ENCODE results near the gene JPT2.
A peak's percentile ranks its signal among the peaks of the same experiment; 100 is the strongest.

The JPT2 gene

DNA sequence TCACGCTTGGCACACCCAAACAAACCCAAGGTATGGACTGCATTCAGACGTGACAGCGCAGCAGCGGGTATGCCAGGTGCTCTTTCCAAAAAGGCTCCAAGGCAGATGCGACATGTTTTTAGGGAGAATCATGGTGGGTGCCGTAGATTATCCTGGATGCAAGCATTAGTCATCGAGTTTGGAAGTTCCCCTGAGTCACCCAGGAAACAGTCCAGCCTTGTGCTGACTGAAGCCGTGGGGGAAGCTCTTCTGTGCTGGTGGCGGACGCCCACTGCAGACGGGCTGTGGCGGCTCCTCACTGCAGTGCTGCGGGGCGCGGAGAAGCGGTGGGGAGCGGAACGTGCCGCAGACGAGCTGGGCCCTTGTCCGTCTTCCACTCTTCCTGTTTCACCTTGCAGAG is 13.9 kb downstream of the JPT2 start:
- DNase-seq (ENCODE audit: low read depth) = peak; percentile 83
- no peak overlapping the region for H3K4me3 ChIP-seq (ENCODE audit: low read depth, low read length)
- TF ChIP-seq, protein P1, sequence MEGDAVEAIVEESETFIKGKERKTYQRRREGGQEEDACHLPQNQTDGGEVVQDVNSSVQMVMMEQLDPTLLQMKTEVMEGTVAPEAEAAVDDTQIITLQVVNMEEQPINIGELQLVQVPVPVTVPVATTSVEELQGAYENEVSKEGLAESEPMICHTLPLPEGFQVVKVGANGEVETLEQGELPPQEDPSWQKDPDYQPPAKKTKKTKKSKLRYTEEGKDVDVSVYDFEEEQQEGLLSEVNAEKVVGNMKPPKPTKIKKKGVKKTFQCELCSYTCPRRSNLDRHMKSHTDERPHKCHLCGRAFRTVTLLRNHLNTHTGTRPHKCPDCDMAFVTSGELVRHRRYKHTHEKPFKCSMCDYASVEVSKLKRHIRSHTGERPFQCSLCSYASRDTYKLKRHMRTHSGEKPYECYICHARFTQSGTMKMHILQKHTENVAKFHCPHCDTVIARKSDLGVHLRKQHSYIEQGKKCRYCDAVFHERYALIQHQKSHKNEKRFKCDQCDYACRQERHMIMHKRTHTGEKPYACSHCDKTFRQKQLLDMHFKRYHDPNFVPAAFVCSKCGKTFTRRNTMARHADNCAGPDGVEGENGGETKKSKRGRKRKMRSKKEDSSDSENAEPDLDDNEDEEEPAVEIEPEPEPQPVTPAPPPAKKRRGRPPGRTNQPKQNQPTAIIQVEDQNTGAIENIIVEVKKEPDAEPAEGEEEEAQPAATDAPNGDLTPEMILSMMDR (conservative IDR thresholded peaks at IDR 0.05; ENCODE audit: low read depth, low read length) = no peak

DNA sequence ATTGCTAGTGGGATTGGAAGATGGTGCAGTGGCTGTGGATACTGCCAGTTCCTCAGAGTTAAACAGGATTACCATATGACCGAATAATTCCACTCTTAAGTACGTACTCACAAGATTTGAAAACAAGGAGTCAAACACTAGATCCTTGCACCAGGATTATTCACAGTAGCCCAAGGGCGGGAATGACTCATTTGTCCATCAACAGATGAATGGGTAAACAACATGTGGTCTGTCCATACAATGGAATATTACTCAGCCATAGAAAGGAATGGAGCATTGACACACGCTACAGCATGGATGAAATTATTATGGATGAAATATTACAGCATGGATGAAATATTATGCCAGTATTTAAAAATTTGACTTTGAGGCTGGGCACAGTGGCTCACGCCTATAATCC is 18.8 kb downstream of the JPT2 start:
- no peak overlapping the region for H3K4me3 ChIP-seq (ENCODE audit: low read depth, low read length)
- DNase-seq (ENCODE audit: low read depth) = no peak
- TF ChIP-seq, protein P1 (conservative IDR thresholded peaks at IDR 0.05; ENCODE audit: low read depth, low read length) = no peak

DNA sequence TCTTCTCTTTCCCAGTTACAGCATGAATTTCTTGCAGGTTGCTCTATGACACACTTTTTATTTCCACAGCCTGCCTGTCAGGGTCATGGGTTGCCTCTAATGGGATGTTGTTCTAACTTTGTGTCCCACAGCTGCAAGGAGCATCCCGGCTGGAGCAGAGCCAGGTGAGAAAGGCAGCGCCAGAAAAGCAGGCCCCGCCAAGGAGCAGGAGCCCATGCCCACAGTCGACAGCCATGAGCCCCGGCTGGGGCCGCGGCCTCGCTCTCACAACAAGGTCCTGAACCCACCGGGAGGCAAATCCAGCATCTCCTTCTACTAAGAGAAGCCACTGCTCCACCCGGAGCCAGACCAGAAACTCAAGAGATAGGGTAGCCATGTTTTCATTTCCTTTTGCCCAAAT is 20.6 kb downstream of the JPT2 start:
- no peak for DNase-seq (ENCODE audit: low read depth)
- TF ChIP-seq, protein P1 (conservative IDR thresholded peaks at IDR 0.05; ENCODE audit: low read depth, low read length) = no peak
- H3K4me3 ChIP-seq (ENCODE audit: low read depth, low read length) = no peak overlapping the region

DNA sequence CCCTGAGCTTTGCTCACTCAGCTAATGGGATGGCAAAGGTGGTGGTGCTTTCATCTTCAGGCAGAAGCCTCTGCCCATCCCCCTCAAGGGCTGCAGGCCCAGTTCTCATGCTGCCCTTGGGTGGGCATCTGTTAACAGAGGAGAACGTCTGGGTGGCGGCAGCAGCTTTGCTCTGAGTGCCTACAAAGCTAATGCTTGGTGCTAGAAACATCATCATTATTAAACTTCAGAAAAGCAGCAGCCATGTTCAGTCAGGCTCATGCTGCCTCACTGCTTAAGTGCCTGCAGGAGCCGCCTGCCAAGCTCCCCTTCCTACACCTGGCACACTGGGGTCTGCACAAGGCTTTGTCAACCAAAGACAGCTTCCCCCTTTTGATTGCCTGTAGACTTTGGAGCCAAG is 22.2 kb downstream of the JPT2 start:
- TF ChIP-seq, protein P1 (conservative IDR thresholded peaks at IDR 0.05; ENCODE audit: low read depth, low read length) = no peak
- H3K4me3 ChIP-seq (ENCODE audit: low read depth, low read length) = no peak overlapping the region
- DNase-seq (ENCODE audit: low read depth) = no peak

DNA sequence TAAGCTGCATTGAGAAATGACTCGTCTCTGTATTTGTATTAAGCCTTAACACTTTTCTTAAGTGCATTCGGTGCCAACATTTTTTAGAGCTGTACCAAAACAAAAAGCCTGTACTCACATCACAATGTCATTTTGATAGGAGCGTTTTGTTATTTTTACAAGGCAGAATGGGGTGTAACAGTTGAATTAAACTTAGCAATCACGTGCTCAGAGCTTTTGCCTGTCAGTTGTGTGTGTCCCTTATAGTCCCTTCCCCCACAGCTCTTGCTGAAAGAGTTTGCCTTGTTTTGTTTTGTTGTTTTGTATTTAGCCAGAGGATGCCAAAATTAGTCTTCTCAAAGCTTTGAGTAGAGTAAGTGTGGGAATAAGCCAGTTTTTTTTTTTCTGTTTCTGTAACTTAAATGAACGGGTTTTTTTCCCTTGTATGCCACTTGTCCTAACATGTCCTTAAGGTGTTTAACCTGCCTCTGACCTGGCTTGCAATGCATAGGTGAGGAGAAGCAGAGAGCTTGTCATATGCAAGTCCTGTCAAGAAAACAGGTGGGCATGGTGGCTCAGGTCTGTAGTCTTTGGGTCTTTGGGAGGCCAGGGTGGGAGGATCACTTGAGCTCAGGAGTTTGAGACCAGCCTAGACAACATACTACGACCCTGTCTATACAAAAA is 23.3 kb downstream of the JPT2 start:
- no peak for DNase-seq (ENCODE audit: low read depth)
- TF ChIP-seq, protein P1 (conservative IDR thresholded peaks at IDR 0.05; ENCODE audit: low read depth, low read length) = no peak

DNA sequence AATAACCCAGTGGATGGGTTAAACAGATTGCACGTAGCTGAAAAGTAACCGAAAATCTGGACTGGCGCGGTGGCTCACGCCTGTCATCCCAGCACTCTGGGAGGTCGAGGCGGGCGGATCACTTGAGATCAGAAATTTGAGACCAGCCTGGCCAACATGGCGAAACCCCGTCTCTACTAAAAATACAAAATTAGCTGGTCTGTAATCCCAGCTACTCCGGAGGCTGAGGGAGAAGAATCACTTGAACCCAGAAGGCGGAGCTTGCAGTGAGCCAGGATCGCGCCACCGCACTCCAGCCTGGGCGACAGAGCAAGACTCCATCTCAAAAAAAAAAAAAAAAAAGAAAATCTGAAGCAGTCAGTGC is 27.2 kb downstream of the JPT2 start:
- H3K4me3 ChIP-seq (ENCODE audit: low read depth, low read length) = peak overlapping the region; percentile 95
- peak; percentile 34 for DNase-seq (ENCODE audit: low read depth)

More for the DNA sequence above, 23.3 kb downstream of the JPT2 start:
- no peak overlapping the region for H3K4me3 ChIP-seq (ENCODE audit: low read depth, low read length)

DNA sequence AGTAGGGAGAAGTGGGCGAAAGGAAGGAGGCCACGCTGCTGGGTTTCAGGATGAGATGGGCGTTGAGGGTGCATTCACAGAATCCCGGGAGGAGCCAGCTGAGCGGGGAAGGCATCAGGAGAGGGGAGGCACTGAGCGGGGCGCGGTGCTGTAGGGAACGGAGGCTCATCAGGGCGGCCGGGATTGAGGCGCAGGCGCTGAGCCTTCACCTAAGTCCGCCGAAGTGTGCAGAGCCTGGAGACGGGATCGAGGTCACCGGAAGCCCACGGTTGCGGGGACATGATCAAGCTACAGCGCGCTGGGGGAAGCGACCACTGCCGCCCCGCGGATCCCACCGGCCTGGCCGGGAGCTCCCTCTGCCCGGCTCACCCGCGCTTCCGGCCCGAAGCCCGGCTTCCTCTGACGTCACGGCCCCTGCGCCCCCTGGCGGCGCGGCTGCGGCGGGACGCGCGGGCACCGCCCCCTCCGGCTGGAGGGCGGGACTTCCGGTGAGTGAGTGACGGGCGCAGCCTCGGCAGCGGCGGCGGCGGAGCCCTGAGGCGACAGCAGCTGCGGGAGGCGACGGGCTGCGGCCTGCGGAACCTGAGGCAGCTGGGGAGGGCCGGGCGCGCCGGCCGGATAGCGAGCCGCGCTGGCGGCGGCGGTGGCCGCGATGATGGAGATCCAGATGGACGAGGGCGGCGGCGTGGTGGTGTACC is 27.8 kb downstream of the JPT2 start, which contains the start of gene MAPK8IP3:
Gene MAPK8IP3 (plus strand): TSS at position 508 of the 698 bp plus-strand sequence. CDS start 145 bp downstream, at position 653.
- peak within 1 kb of the TSS; percentile 95 for H3K4me3 ChIP-seq (ENCODE audit: low read depth, low read length)
- TF ChIP-seq, protein P1 (conservative IDR thresholded peaks at IDR 0.05; ENCODE audit: low read depth, low read length) = peak; percentile 50
- peak; percentile 85 for DNase-seq (ENCODE audit: low read depth)

Data from choroid plexus epithelial cell (primary cell).